GM06990 (cell line): ENCODE data around the gene INSYN2A.

ENCODE experiments used
- DNase-seq: peaks from one replicate; pipeline ENCODE4 v3.0.0-alpha.2; 2011; ENCODE audit not compliant: insufficient read length; ENCODE audit errors: extremely low read depth
- H3K27me3 ChIP-seq: replicated peaks from 2 replicates; pipeline ENCODE4 v1.6.0; 2011; ENCODE audit warnings: low read length; ENCODE audit not compliant: control insufficient read depth, insufficient read depth
- H3K36me3 ChIP-seq: 2 replicates; pipeline ENCODE4 v1.5.1; 2011; ENCODE audit warnings: low read length; ENCODE audit not compliant: control insufficient read depth, insufficient read depth
- H3K4me3 ChIP-seq: replicated peaks from 2 replicates; pipeline ENCODE4 v1.5.1; 2011; ENCODE audit warnings: low read depth, mild to moderate bottlenecking, control low read depth, low read length
- CTCF ChIP-seq: IDR thresholded peaks from 2 replicates; pipeline ENCODE4 v1.5.1; 2011; ENCODE audit warnings: low read length, control low read depth, mild to moderate bottlenecking, inconsistent platforms; ENCODE audit not compliant: insufficient read depth, poor library complexity, severe bottlenecking

Gene INSYN2A

DNA sequence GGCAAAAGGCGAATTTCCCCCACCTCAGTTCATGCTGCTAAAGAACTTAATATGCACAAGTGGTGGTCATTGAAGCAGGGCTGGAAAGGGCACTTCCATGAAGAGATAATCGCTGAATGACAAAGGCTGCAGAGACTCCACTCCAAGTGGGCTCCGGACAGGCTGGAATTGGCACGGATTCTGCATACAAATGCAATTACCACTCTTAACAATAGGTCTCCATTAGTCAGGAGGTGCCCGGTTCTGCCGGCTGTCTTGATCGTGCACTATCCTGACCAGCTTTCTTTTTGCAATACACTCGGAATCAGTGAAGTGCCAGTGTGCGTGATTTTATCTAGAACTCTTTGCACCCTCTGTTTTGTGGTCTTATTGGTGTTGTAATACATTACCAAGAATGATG, 49.7 kb downstream of the INSYN2A start:
- Histone ChIP-seq H3K4me3 (no peak overlapping the region), H3K27me3 (no peaks in the 10 kb centered on the region), H3K36me3 (no peaks in the 10 kb centered on the region)
- TF ChIP-seq CTCF = no peak
- no peak for DNase-seq
